Keratinocyte (primary cell): ENCODE results near the gene ZBTB46. TPM values are rescaled to one million over a fixed set of nuclear protein-coding genes. Genes with fewer than 3 reads are reported as not detected.

Experiments
- DNase-seq: peaks from one replicate; pipeline ENCODE4 v3.0.0-alpha.2; 2011; ENCODE audit warnings: low read depth, missing footprints, low spot score
- FAIRE-seq: peaks from 2 replicates; lab custom pipeline; 2011; peaks lifted over from hg19 to GRCh38; lab: Jason Lieb, UNC
- H2AFZ ChIP-seq: 2 replicates; pipeline ENCODE4 v1.6.0; 2012; ENCODE audit warnings: low read length, control low read depth, inconsistent platforms; ENCODE audit not compliant: control insufficient read depth
- H3K27ac ChIP-seq: 2 replicates; pipeline ENCODE4 v1.5.1; 2011; ENCODE audit warnings: low read length; ENCODE audit not compliant: control insufficient read depth, insufficient read depth
- H3K27me3 ChIP-seq: 3 replicates; pipeline ENCODE4 v1.6.0; 2011; ENCODE audit warnings: low read length; ENCODE audit not compliant: control insufficient read depth, insufficient read depth; ENCODE audit errors: extremely low read depth
- H3K36me3 ChIP-seq, 2 experiments: 2 replicates in 1 of 2; 3 replicates in 1 of 2; pipeline ENCODE4 v1.5.1; 2011; ENCODE audit warnings: low read length in 2 of 2, mild to moderate bottlenecking in 1 of 2; ENCODE audit not compliant: control insufficient read depth in 2 of 2, insufficient read depth in 2 of 2; ENCODE audit errors: extremely low read depth in 1 of 2
- H3K4me1 ChIP-seq: 3 replicates; pipeline ENCODE4 v1.5.1; 2011; ENCODE audit warnings: low read length; ENCODE audit not compliant: control insufficient read depth, insufficient read depth; ENCODE audit errors: extremely low read depth
- H3K4me2 ChIP-seq: 3 replicates; pipeline ENCODE4 v1.6.0; 2011; ENCODE audit warnings: low read depth, low read length; ENCODE audit not compliant: control insufficient read depth, insufficient read depth; ENCODE audit errors: extremely low read depth
- H3K4me3 ChIP-seq, 3 experiments: fragments of 200-600 bp in 1 of 3; sonication (generic) in 1 of 3; 2 replicates in 2 of 3; 3 replicates in 1 of 3; pipeline ENCODE4 v1.5.1; 2011 to 2016; ENCODE audit warnings: low read length in 3 of 3, mild to moderate bottlenecking in 3 of 3, control low read depth in 2 of 3, inconsistent platforms in 1 of 3, low read depth in 1 of 3, mixed read lengths in 1 of 3, mixed run types in 1 of 3, moderate library complexity in 1 of 3; ENCODE audit not compliant: control insufficient read depth in 2 of 3, insufficient read depth in 2 of 3; ENCODE audit errors: extremely low read depth in 1 of 3
- H3K79me2 ChIP-seq: 2 replicates; pipeline ENCODE4 v1.6.0; 2012; ENCODE audit warnings: low read length; ENCODE audit not compliant: control insufficient read depth, insufficient read depth
- H3K9ac ChIP-seq: 3 replicates; pipeline ENCODE4 v1.6.0; 2011; ENCODE audit warnings: low read length; ENCODE audit not compliant: control insufficient read depth, insufficient read depth; ENCODE audit errors: extremely low read depth
- H3K9me1 ChIP-seq: 3 replicates; pipeline ENCODE4 v1.6.0; 2011; ENCODE audit warnings: low read length; ENCODE audit not compliant: control insufficient read depth, insufficient read depth; ENCODE audit errors: extremely low read depth
- H3K9me3 ChIP-seq: 2 replicates; pipeline ENCODE4 v1.5.1; 2012; ENCODE audit warnings: low read depth, low read length; ENCODE audit not compliant: control insufficient read depth
- H4K20me1 ChIP-seq: 3 replicates; pipeline ENCODE4 v1.6.0; 2011; ENCODE audit warnings: low read length; ENCODE audit not compliant: control insufficient read depth, insufficient read depth; ENCODE audit errors: extremely low read depth
- CTCF ChIP-seq, 3 experiments: IDR thresholded peaks in 1 of 3; conservative IDR thresholded peaks in 1 of 3; optimal IDR thresholded peaks in 1 of 3; 2 replicates in 2 of 3; 3 replicates in 1 of 3; pipeline versions ENCODE3 to v1.5.1; 2011; ENCODE audit warnings: low read length in 3 of 3, mild to moderate bottlenecking in 3 of 3, moderate library complexity in 2 of 3, control low read depth in 1 of 3, inconsistent platforms in 1 of 3; ENCODE audit not compliant: insufficient read depth in 2 of 3; ENCODE audit errors: extremely low read depth in 1 of 3
- EZH2 ChIP-seq: IDR thresholded peaks from one replicate; pipeline ENCODE4 v1.6.1; 2012; ENCODE audit warnings: inconsistent platforms, mild to moderate bottlenecking, low read length, moderate library complexity
- dilution Hi-C: fragments of 300-500 bp; cut with MboI; formaldehyde crosslinking; loops from one replicate; pipeline ENCODE4 v1.7.0; 2020; ENCODE audit warnings: low sequenced_read_pairs; ENCODE audit not compliant: extremely low pct_ligation_motif_present
- polyA plus RNA-seq, 5 experiments: library from polyadenylated mRNA; depleted of rRNA in 3 of 5; stranded (reverse) in 3 of 5; stranded (forward) in 1 of 5; unstranded in 1 of 5; fragments of >200 nt; gene quantifications; 1 replicate in 1 of 5; 2 replicates in 3 of 5; 3 replicates in 1 of 5; pipeline versions ENCODE4 v1.2.1 to v1.2.3, GENCODE V29; 2011 to 2012; ENCODE audit warnings: missing spikeins in 2 of 5, low read depth in 1 of 5, low replicate concordance in 1 of 5

Gene ZBTB46
- polyA plus RNA-seq, 1 donor (not counting 4 experiments of a cell fraction or from before 2014, with no cell fraction given), result 0.12 TPM

DNA sequence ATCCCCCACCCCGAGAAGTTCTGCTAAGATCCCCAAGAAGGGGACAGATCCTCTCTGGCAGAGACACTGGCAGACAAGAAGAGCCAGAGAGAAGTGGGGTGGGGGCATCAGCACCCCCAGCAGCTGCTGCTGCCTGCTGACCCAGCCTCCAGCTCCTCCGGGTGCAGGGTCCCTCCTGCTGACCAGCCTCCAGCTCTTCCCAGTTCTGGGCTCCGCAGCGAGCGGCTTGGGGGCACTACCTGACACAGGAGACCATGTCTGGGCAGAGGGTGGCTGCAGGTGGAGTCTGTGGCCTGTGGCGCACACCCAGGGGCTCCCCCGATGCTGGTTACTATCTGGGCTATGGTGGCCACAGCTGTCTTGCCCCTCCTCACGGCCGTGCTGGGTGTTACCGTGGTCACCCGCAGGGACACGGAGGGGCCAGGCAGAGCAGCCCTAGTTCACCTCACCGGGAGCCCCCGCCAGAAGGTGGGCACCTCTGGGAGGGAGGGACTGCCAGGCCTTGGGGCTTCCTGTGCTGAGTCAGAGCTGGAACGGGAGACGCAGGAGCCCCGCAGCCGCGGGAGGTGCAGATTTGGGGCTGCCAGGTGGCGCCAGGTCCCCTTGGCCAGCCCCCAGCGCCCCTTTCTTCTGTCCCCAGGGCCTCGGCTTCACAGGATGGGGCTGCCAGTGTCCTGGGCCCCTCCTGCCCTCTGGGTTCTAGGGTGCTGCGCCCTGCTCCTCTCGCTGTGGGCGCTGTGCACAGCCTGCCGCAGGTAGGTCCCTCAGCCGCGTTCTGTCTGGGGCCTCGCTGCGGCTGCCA is 94.0 kb downstream of the ZBTB46 start:
- Histone ChIP-seq H3K4me3 (no peak overlapping the region), H3K27me3 (no peaks in the 10 kb centered on the region), H3K9me3 (no peaks in the 10 kb centered on the region), H3K9me1 (no peaks in the 10 kb centered on the region), H3K79me2 (peaks cover 7% of the 10 kb centered on the region), H3K4me1 (peaks cover 30% of the 10 kb centered on the region), H3K27ac (no peak overlapping the region), H4K20me1 (no peaks in the 10 kb centered on the region), H3K4me2 (peak overlapping the region; percentile 22), H2AFZ (no peak overlapping the region), H3K36me3 (peaks cover 16 to 27% of the 10 kb centered on the region in 2 experiments), H3K9ac (no peak overlapping the region)
- dilution Hi-C loops, result no loop called here
- DNase-seq (no peak), FAIRE-seq (no peak)
- TF ChIP-seq CTCF (optimal IDR thresholded peaks at IDR 0.05 in 1 of 3, IDR thresholded peaks at IDR 0.05 in 1 of 3, conservative IDR thresholded peaks at IDR 0.05 in 1 of 3; ENCODE audit: extremely low read depth in 1 of 3, insufficient read depth in 2 of 3, low read length in 3 of 3) (no peak), EZH2 (no peak)

DNA sequence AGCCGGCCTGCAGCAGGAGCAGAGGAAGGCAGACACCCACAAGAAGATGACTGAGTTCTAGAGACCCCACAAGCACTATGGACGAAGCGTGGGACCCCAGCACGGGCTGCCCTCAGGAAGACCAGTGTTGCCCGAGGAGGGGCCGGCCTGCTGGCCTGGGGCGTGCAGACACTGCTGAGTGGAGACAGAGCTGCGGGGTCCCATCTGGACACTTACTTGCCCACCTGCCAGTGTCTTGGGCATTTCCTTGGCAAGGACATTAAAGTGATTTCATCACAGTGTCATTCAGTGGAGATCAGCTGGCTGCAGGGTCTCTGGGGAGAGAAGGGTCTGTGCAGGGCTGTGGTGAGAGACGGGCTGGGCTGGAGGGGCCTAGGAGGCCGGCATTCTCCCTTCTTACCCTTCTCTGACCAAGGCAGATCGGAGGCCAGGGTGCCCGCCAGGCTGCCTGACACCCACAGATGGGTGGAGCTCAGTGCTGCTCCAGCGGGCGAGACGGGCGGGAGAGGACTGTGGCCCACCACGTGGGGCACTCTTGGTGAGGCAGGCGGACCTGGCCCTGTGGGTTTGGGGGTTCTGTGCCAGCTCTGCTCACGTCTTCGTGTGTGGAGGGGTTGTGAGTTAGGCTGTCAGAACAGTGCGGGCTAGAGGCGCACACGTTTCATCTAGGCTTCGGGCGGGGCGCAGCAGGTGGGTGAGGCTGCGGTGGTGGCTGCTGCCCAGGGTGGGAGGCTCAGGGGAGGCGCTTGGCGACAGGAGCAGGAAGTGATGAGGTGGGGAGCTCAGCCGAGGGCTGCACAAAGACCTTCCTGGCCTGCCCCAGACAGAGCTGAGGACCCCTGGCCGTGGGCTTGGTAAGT is 95.0 kb downstream of the ZBTB46 start, which contains the start of gene LIME1:
TSS of gene LIME1 (plus strand) at position 806 of the 860 bp plus-strand sequence. CDS start 886 bp downstream, outside the sequence.
- no peaks in the 10 kb centered on the region for H4K20me1 ChIP-seq
- H3K9ac ChIP-seq, result no peak within 1 kb of the TSS
- H3K4me2 ChIP-seq, result peak within 1 kb of the TSS; percentile 22
- peaks cover 16 to 23% of the 10 kb centered on the region in 2 experiments for H3K36me3 ChIP-seq
- no peaks in the 10 kb centered on the region for H3K9me3 ChIP-seq
- dilution Hi-C loops, result no loop called here
- H3K4me1 ChIP-seq, result peaks cover 21% of the 10 kb centered on the region
- no peak within 1 kb of the TSS for H3K27ac ChIP-seq
- no peaks in the 10 kb centered on the region for H3K9me1 ChIP-seq
- no peak within 1 kb of the TSS for H2AFZ ChIP-seq
- no peak for FAIRE-seq
- no peak for DNase-seq
- H3K79me2 ChIP-seq, result peaks cover 15% of the 10 kb centered on the region
- TF ChIP-seq EZH2, result no peak
- no peak for TF ChIP-seq CTCF (optimal IDR thresholded peaks at IDR 0.05 in 1 of 3, IDR thresholded peaks at IDR 0.05 in 1 of 3, conservative IDR thresholded peaks at IDR 0.05 in 1 of 3; ENCODE audit: extremely low read depth in 1 of 3, insufficient read depth in 2 of 3, low read length in 3 of 3)
- H3K27me3 ChIP-seq, result no peaks in the 10 kb centered on the region
- H3K4me3 ChIP-seq, result no peak within 1 kb of the TSS
